GM10266 (cell line): ENCODE results near the gene DSE.

Source experiments
- DNase-seq: peaks from one replicate; pipeline ENCODE4 v3.0.0; 2012; ENCODE audit errors: extremely low spot score
- TF ChIP-seq, protein P1 (sequence below): IDR thresholded peaks from 2 replicates; pipeline ENCODE4 v1.5.1; 2012; ENCODE audit warnings: mild to moderate bottlenecking, low read depth; ENCODE audit not compliant: control insufficient read depth, insufficient read depth; ENCODE audit errors: missing control alignments

The DSE gene

DNA sequence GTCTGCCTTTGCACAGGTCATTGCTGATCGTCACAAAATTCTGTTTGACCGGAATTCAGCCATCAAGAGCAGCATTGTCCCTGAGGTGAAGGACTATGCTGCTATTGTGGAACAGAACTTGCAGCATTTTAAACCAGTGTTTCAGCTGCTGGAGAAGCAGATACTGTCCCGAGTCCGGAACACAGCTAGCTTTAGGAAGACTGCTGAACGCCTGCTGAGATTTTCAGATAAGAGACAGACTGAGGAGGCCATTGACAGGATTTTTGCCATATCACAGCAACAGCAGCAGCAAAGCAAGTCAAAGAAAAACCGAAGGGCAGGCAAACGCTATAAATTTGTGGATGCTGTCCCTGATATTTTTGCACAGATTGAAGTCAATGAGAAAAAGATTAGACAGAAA lies 65.8 kb downstream of the DSE start:
- no peak for DNase-seq
- TF ChIP-seq, protein P1, sequence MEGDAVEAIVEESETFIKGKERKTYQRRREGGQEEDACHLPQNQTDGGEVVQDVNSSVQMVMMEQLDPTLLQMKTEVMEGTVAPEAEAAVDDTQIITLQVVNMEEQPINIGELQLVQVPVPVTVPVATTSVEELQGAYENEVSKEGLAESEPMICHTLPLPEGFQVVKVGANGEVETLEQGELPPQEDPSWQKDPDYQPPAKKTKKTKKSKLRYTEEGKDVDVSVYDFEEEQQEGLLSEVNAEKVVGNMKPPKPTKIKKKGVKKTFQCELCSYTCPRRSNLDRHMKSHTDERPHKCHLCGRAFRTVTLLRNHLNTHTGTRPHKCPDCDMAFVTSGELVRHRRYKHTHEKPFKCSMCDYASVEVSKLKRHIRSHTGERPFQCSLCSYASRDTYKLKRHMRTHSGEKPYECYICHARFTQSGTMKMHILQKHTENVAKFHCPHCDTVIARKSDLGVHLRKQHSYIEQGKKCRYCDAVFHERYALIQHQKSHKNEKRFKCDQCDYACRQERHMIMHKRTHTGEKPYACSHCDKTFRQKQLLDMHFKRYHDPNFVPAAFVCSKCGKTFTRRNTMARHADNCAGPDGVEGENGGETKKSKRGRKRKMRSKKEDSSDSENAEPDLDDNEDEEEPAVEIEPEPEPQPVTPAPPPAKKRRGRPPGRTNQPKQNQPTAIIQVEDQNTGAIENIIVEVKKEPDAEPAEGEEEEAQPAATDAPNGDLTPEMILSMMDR: no peak

DNA sequence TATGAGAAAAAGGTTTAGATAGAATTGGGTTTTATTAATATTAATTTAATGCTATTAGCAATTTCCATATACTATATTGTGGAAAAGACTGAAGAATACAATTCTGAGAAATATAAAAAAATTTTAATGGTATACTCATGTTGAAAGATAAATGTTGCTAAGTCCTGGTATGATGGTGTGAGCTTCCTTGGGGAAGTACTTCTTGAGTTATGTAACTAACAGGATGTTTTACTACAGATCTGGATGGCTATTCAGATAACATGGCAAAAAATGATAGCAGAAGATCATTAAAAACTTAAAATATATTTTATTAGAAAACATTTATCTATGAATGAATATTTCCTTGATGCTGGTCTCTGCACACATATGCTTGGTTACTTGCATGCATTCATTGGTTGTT lies 66.9 kb downstream of the DSE start:
- TF ChIP-seq, protein P1: no peak
- DNase-seq: no peak

DNA sequence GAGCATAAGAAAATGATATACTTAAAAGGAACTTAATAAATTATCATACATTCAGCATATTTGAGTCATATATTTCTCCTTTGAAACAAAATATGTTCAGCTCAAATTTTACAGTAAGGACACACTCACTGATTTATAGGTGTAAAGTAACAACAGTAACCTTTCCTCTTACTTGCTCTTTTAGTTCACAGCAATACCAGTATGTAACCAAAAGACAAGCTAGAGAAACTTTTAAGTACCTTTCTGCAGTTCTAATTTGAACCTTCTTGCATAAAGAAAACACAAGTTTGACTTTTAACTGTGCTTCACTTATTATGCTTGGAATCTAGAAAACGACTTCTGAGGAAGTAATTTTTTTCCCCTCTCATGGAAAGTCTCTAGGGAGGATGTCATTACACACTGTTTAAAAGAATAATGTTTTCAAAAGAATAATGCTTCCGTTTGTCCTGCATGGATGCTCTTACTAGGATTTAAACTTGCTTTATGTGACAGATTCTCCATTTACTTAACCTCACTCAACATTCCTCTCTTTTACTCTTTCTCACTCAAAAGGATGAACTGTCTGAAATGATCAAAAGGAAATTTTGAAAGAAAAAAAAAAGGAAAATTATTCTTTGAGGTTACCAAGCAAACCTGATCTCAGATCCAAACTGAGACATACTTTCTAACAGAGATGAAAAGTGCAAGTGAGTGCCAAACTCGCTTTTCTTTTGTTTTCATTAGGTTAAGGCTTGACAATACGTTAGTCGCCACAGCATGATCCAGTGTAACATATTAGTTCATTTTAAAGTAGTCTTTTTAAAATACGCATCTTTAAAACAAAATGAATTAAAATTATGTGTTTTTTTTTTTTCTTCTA lies 68.1 kb downstream of the DSE start:
- DNase-seq: no peak
- TF ChIP-seq, protein P1: no peak

GRCh38 chr6:116439522-116440051 lies 68.8 kb downstream of the DSE start:
- DNase-seq: no peak
- TF ChIP-seq, protein P1: no peak

GRCh38 chr6:116443105-116443504 lies 72.4 kb downstream of the DSE start:
- DNase-seq: no peak
- TF ChIP-seq, protein P1: no peak

GRCh38 chr6:116444092-116444491 lies 73.3 kb downstream of the DSE start:
- TF ChIP-seq, protein P1: peak; percentile 61
- DNase-seq: peak; percentile 50

DNA sequence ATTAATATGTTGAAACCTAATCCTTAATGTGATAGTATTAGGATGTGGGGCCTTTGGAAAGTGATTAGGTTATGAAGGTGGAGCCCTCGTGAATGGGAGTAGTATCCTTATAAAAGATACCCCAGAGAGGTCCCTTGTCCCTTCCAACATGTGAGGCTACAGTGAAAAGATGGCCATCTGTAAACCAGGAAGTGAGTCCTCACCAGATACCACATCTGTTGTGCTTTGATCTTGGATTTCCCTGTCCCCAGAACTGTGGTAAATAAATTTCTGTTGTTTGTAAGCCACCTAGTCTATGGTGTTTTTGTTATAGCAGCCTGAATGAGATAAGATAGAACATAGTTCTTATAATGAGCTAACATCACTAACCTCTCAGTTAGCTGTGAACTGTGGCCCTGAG lies 73.8 kb downstream of the DSE start:
- DNase-seq: no peak
- TF ChIP-seq, protein P1: no peak
